Neural progenitor cell (in vitro differentiated cells): Measurements from ENCODE around the gene LRRC1. TPM values are rescaled to one million over a fixed set of nuclear protein-coding genes. Genes with fewer than 3 reads are reported as not detected.

Experiments used
- DNase-seq: peaks from one replicate; pipeline ENCODE4 v3.0.0-alpha.2; 2016; ENCODE audit warnings: low spot score
- H2AFZ ChIP-seq: fragments of 200-600 bp; sonication (generic); replicated peaks from 2 replicates; pipeline ENCODE4 v1.6.1; 2016; ENCODE audit warnings: antibody characterized with exemption
- H3F3A ChIP-seq: fragments of 200-600 bp; sonication (generic); 2 replicates; pipeline ENCODE4 v1.6.1; 2016; ENCODE audit warnings: antibody characterized with exemption, low read depth
- H3K27ac ChIP-seq: fragments of 200-600 bp; sonication (generic); 2 replicates; pipeline ENCODE4 v1.5.1; 2016; ENCODE audit warnings: mild to moderate bottlenecking
- H3K27me3 ChIP-seq: fragments of 200-600 bp; sonication (generic); 2 replicates; pipeline ENCODE4 v1.6.1; 2016; ENCODE audit warnings: mild to moderate bottlenecking, moderate library complexity
- H3K36me3 ChIP-seq: fragments of 200-600 bp; sonication (generic); 2 replicates; pipeline ENCODE4 v1.5.1; 2016
- H3K4me1 ChIP-seq: fragments of 200-600 bp; sonication (generic); 2 replicates; pipeline ENCODE4 v1.6.1; 2016; ENCODE audit warnings: mixed run types
- H3K4me2 ChIP-seq: fragments of 200-600 bp; sonication (generic); 2 replicates; pipeline ENCODE4 v1.6.1; 2016
- H3K4me3 ChIP-seq: fragments of 200-600 bp; sonication (generic); 2 replicates; pipeline ENCODE4 v1.5.1; 2016
- H3K79me2 ChIP-seq: fragments of 200-600 bp; sonication (generic); 2 replicates; pipeline ENCODE4 v1.6.1; 2016; ENCODE audit warnings: low read depth
- H3K9ac ChIP-seq: fragments of 200-600 bp; sonication (generic); 2 replicates; pipeline ENCODE4 v1.6.1; 2016
- H3K9me3 ChIP-seq: fragments of 200-600 bp; sonication (generic); 2 replicates; pipeline ENCODE4 v1.5.1; 2016; ENCODE audit warnings: low read depth
- H4K20me1 ChIP-seq: fragments of 200-600 bp; sonication (generic); 2 replicates; pipeline ENCODE4 v1.6.1; 2016; ENCODE audit warnings: low read depth
- H3K27ac Mint-ChIP-seq: 3 replicates; pipeline ENCODE4 v1.8.0; 2021; ENCODE audit warnings: mixed read lengths
- H3K27me3 Mint-ChIP-seq: 2 replicates; pipeline ENCODE4 v1.8.0; 2022; ENCODE audit warnings: low read depth, mild to moderate bottlenecking, inconsistent platforms, moderate library complexity, mixed read lengths; ENCODE audit not compliant: insufficient read depth
- H3K36me3 Mint-ChIP-seq: 3 replicates; pipeline ENCODE4 v1.8.0; 2021; ENCODE audit warnings: mixed read lengths
- H3K4me1 Mint-ChIP-seq: 3 replicates; pipeline ENCODE4 v1.8.0; 2021; ENCODE audit warnings: mixed read lengths
- H3K4me3 Mint-ChIP-seq: 3 replicates; pipeline ENCODE4 v1.8.0; 2021; ENCODE audit warnings: mild to moderate bottlenecking, moderate library complexity, mixed read lengths
- H3K9me3 Mint-ChIP-seq: 3 replicates; pipeline ENCODE4 v1.8.0; 2020; ENCODE audit warnings: mixed read lengths
- EZH2 ChIP-seq: fragments of 200-600 bp; sonication (generic); IDR thresholded peaks from 2 replicates; pipeline ENCODE4 v1.6.1; 2017; ENCODE audit warnings: antibody characterized with exemption, mild to moderate bottlenecking, moderate library complexity
- EZH2phosphoT487 ChIP-seq: fragments of 200-600 bp; sonication (generic); IDR thresholded peaks from 2 replicates; pipeline ENCODE4 v1.6.1; 2017; ENCODE audit warnings: antibody characterized with exemption
- total RNA-seq: library from RNA; depleted of rRNA; stranded (reverse); fragments of >200 nt; gene quantifications from 2 replicates; pipeline ENCODE4 v1.2.3, GENCODE V29; 2015; ENCODE audit warnings: low replicate concordance
- TF ChIP-seq, protein P1 (sequence below): fragments of 200-600 bp; sonication (generic); IDR thresholded peaks from 2 replicates; pipeline ENCODE4 v1.5.1; 2017; ENCODE audit warnings: antibody characterized with exemption, mild to moderate bottlenecking

The LRRC1 gene
- total RNA-seq, result 12.2 and 14.0 TPM in 2 replicates

DNA sequence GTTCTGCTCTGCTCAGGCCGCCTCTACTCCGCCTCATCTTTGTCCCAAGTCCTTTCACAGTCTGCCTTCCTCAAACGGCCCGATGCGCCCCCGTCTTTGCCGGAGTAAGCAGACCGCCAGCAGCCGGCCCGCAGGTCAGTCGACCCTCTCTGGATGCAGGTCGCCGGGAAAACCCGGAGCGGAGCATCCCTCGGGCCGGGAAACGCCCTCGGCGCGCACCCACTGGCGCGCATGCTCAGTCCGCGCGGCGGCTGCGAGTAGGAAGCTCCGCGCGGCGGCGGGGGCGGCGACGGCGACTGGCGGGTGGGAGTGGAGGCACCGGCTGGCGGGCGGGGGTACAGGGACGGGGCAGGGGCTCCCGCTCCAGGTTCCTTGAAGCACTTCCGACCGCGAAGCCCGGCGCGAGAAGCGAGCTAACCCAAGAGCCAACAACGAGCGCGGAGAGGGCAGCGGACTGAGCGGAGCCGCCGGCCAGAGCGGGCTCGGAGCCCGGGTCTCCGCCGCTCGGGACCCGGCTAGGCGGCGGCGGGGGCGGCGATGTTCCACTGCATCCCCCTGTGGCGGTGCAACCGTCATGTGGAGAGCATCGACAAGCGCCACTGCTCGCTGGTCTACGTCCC, at the start of gene LRRC1:
Gene LRRC1 (plus strand): TSS at position 286 of the 620 bp plus-strand sequence. CDS start 252 bp downstream, at position 538.
- Histone ChIP-seq H3K9me3 (no peaks in the 10 kb centered on the region), H3K36me3 (no peaks in the 10 kb centered on the region), H3K4me2 (peak within 1 kb of the TSS; percentile 92), H3K27me3 (peaks cover 40% of the 10 kb centered on the region), H3K79me2 (peaks cover 16% of the 10 kb centered on the region), H3K4me1 (peaks cover 11% of the 10 kb centered on the region), H3K4me3 (peak within 1 kb of the TSS; percentile 70), H3F3A (peaks cover 19% of the 10 kb centered on the region), H4K20me1 (peaks cover 9% of the 10 kb centered on the region), H3K27ac (no peak within 1 kb of the TSS), H3K9ac (no peak within 1 kb of the TSS), H2AFZ (peak within 1 kb of the TSS; percentile 89)
- Mint-ChIP-seq H3K27me3 (peaks cover 8% of the 10 kb centered on the region), H3K36me3 (no peaks in the 10 kb centered on the region), H3K27ac (peak within 1 kb of the TSS; percentile 96), H3K4me1 (peaks cover 28% of the 10 kb centered on the region), H3K4me3 (peak within 1 kb of the TSS; percentile 96), H3K9me3 (no peaks in the 10 kb centered on the region)
- peak; percentile 21 for TF ChIP-seq EZH2
- TF ChIP-seq EZH2phosphoT487, result no peak
- peak; percentile 96 for DNase-seq

DNA sequence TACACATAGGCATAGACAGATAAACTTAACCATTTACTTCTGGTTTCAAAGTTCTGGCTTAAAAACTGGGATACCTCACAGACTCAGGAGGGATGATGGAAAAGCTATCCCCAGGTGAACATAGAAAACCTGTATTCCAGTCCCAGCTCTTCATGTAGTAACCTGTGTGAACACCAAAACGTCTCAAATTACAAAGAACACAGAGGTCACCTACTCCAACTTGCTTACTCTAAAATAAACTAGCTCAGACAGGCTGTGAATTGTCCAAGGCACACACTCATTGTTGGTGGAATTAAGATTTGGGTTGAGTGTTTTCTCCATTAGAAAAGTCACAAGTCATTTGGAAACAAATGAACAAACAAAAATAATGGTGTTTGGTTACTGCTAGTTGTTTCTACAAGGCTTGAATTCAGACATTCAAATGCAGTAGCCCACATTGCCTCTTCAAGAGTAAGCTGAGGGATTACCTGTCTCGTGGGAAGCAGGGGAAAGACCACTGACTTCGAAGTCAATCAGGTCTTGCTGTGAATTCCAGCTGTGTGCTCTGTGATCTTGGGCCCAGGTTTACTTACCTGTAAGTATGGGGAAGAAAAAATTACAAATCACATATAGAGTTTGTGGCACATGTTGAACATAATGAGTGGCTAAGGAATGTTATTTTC, 48.2 kb upstream of the LRRC1 start:
- Mint-ChIP-seq H3K4me1 (no peaks in the 10 kb centered on the region), H3K36me3 (no peaks in the 10 kb centered on the region), H3K27me3 (no peaks in the 10 kb centered on the region), H3K4me3 (no peak overlapping the region), H3K9me3 (no peaks in the 10 kb centered on the region), H3K27ac (no peak overlapping the region)
- DNase-seq, result peak; percentile 10
- Histone ChIP-seq H3K4me2 (no peak overlapping the region), H4K20me1 (no peaks in the 10 kb centered on the region), H3K27me3 (no peaks in the 10 kb centered on the region), H3K79me2 (no peaks in the 10 kb centered on the region), H3K9me3 (no peaks in the 10 kb centered on the region), H2AFZ (no peak overlapping the region), H3K4me3 (no peak overlapping the region), H3K36me3 (no peaks in the 10 kb centered on the region), H3K27ac (no peak overlapping the region), H3K4me1 (peaks cover 4% of the 10 kb centered on the region), H3F3A (no peaks in the 10 kb centered on the region), H3K9ac (no peak overlapping the region)
- TF ChIP-seq, protein P1, sequence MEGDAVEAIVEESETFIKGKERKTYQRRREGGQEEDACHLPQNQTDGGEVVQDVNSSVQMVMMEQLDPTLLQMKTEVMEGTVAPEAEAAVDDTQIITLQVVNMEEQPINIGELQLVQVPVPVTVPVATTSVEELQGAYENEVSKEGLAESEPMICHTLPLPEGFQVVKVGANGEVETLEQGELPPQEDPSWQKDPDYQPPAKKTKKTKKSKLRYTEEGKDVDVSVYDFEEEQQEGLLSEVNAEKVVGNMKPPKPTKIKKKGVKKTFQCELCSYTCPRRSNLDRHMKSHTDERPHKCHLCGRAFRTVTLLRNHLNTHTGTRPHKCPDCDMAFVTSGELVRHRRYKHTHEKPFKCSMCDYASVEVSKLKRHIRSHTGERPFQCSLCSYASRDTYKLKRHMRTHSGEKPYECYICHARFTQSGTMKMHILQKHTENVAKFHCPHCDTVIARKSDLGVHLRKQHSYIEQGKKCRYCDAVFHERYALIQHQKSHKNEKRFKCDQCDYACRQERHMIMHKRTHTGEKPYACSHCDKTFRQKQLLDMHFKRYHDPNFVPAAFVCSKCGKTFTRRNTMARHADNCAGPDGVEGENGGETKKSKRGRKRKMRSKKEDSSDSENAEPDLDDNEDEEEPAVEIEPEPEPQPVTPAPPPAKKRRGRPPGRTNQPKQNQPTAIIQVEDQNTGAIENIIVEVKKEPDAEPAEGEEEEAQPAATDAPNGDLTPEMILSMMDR, result no peak
- TF ChIP-seq EZH2, result no peak
- no peak for TF ChIP-seq EZH2phosphoT487

DNA sequence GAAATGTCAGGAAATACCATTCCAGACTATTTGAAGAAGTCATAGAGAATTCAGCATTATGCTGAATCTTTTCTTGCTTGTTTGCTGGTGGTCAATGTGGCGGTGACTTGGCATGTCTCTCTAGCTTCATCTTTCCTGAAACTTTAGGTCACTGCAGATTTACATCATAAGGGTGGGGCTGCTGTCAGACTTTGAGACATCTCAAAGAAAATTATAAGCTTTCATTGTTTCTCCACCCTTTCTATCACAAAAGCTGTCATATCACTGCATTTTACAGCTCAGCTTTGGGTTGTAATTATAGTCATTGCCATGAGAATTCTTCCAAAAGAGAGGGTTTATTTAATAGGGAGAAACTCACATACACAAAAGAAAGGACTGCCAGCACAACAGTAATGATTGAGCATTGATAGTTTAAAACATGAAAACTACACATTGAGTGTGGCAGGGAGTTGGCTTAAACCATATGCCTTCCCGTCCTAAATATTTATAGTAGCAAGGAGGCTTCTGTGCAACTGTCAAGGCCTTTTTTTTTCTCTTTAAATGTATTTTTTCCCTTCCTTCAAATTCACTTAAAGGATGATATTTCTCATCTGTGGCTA, 44.7 kb upstream of the LRRC1 start:
- no peak for DNase-seq

More for the DNA sequence above, 44.7 kb upstream of the LRRC1 start:
- no peak overlapping the region for H3K4me2 ChIP-seq
- no peaks in the 10 kb centered on the region for H3K9me3 Mint-ChIP-seq
- no peaks in the 10 kb centered on the region for H3K36me3 Mint-ChIP-seq
- no peak overlapping the region for H3K4me3 Mint-ChIP-seq
- H3K4me1 ChIP-seq, result peaks cover 4% of the 10 kb centered on the region
- H3K36me3 ChIP-seq, result no peaks in the 10 kb centered on the region
- H4K20me1 ChIP-seq, result no peaks in the 10 kb centered on the region
- H3K27ac ChIP-seq, result no peak overlapping the region
- no peak overlapping the region for H3K9ac ChIP-seq
- no peaks in the 10 kb centered on the region for H3K27me3 ChIP-seq
- no peaks in the 10 kb centered on the region for H3K9me3 ChIP-seq
- H3K4me3 ChIP-seq, result no peak overlapping the region
- no peaks in the 10 kb centered on the region for H3K4me1 Mint-ChIP-seq
- TF ChIP-seq, protein P1, result no peak
- TF ChIP-seq EZH2phosphoT487 (no peak), EZH2 (no peak)
- no peak overlapping the region for H3K27ac Mint-ChIP-seq
- no peaks in the 10 kb centered on the region for H3F3A ChIP-seq
- H3K27me3 Mint-ChIP-seq, result no peaks in the 10 kb centered on the region
- no peaks in the 10 kb centered on the region for H3K79me2 ChIP-seq
- H2AFZ ChIP-seq, result no peak overlapping the region
